HepG2 (cell line): ENCODE results near the gene L3MBTL1. TPM values are rescaled to one million over a fixed set of nuclear protein-coding genes. Genes with fewer than 3 reads are reported as not detected.

Experiments used
- ATF7 ChIP-seq, 2 experiments: fragments of 450-650 bp in 1 of 2; sonication (generic) in 1 of 2; formaldehyde crosslinking in 1 of 2; IDR thresholded peaks; 2 replicates each; pipeline versions ENCODE4 v1.4.0 to v1.6.1; 2016 to 2020; ENCODE audit warnings: antibody characterized with exemption in 1 of 2, mild to moderate bottlenecking in 1 of 2, missing genetic modification reagents in 1 of 2
- BCL6 ChIP-seq: IDR thresholded peaks from 2 replicates; pipeline ENCODE4 v1.6.1; 2016; ENCODE audit warnings: missing genetic modification reagents, missing compliant biosample characterization
- CREM ChIP-seq, 2 experiments: sonication (generic) in 1 of 2; formaldehyde crosslinking in 1 of 2; IDR thresholded peaks; 2 replicates each; pipeline versions ENCODE4 v1.4.0 to v1.6.1; 2016 to 2020; ENCODE audit warnings: antibody characterized with exemption in 1 of 2, mild to moderate bottlenecking in 1 of 2, missing genetic modification reagents in 1 of 2
- IKZF1 ChIP-seq: fragments of 450-650 bp; IDR thresholded peaks from 2 replicates; pipeline ENCODE4 v1.7.1; 2016
- KAT8 ChIP-seq: IDR thresholded peaks from 2 replicates; pipeline ENCODE4 v1.6.1; 2016; ENCODE audit warnings: missing genetic modification reagents, missing compliant biosample characterization
- MBNL3 ChIP-seq: fragments of 250-450 bp; sonication (Bioruptor Pico); conservative IDR thresholded peaks from 2 replicates; pipeline ENCODE4 v1.8.0; 2022; ENCODE audit warnings: mild to moderate bottlenecking, inconsistent platforms
- MTF1 ChIP-seq: sonication (generic); formaldehyde crosslinking; IDR thresholded peaks from 2 replicates; pipeline ENCODE4 v1.5.0; 2020; ENCODE audit warnings: missing genetic modification reagents
- NCOA5 ChIP-seq: sonication (generic); formaldehyde crosslinking; IDR thresholded peaks from 2 replicates; pipeline ENCODE4 v1.4.0; 2020; ENCODE audit warnings: missing genetic modification reagents
- NFATC3 ChIP-seq: sonication (generic); formaldehyde crosslinking; IDR thresholded peaks from 2 replicates; pipeline ENCODE4 v1.5.1; 2020; ENCODE audit warnings: mild to moderate bottlenecking, missing genetic modification reagents
- RCOR2 ChIP-seq: IDR thresholded peaks from 2 replicates; pipeline ENCODE4 v1.6.1; 2016; ENCODE audit warnings: missing biosample characterization, missing genetic modification reagents
- RELA ChIP-seq: sonication (generic); formaldehyde crosslinking; IDR thresholded peaks from 2 replicates; pipeline ENCODE4 v1.4.0; 2020; ENCODE audit warnings: missing genetic modification reagents
- REPIN1 ChIP-seq: sonication (generic); formaldehyde crosslinking; IDR thresholded peaks from 2 replicates; pipeline ENCODE4 v1.8.0; 2022; ENCODE audit warnings: missing genetic modification reagents, low read depth, mild to moderate bottlenecking, borderline replicate concordance
- RFXAP ChIP-seq: sonication (generic); formaldehyde crosslinking; IDR thresholded peaks from 2 replicates; pipeline ENCODE4 v1.4.0; 2020; ENCODE audit warnings: missing genetic modification reagents, borderline replicate concordance
- TBL1XR1 ChIP-seq: fragments of 150-350 bp; IDR thresholded peaks from 2 replicates; pipeline ENCODE4 v1.6.1; 2014; ENCODE audit warnings: borderline replicate concordance, low read length; ENCODE audit not compliant: partially characterized antibody
- U2AF2 ChIP-seq: fragments of 200-400 bp; formaldehyde crosslinking; IDR thresholded peaks from 2 replicates; pipeline ENCODE4 v1.6.1; 2017; ENCODE audit warnings: low read depth, mild to moderate bottlenecking, low read length
- ZBTB20 ChIP-seq: sonication (generic); formaldehyde crosslinking; IDR thresholded peaks from 2 replicates; pipeline ENCODE4 v1.8.1; 2023; ENCODE audit warnings: missing genetic modification reagents, low read depth, mild to moderate bottlenecking, borderline replicate concordance
- ZBTB38 ChIP-seq: sonication (generic); formaldehyde crosslinking; IDR thresholded peaks from 2 replicates; pipeline ENCODE4 v1.5.1; 2020; ENCODE audit warnings: mild to moderate bottlenecking, missing genetic modification reagents
- ZNF121 ChIP-seq: sonication (generic); formaldehyde crosslinking; IDR thresholded peaks from 2 replicates; pipeline ENCODE4 v1.5.0; 2020; ENCODE audit warnings: mild to moderate bottlenecking, missing genetic modification reagents
- ZNF3 ChIP-seq: IDR thresholded peaks from 2 replicates; pipeline ENCODE4 v1.7.0; 2017; ENCODE audit warnings: inconsistent platforms
- ZNF496 ChIP-seq: sonication (generic); formaldehyde crosslinking; IDR thresholded peaks from 2 replicates; pipeline ENCODE4 v1.8.1; 2023; ENCODE audit warnings: mild to moderate bottlenecking, moderate library complexity, missing genetic modification reagents; ENCODE audit not compliant: insufficient replicate concordance
- ZNF672 ChIP-seq: sonication (generic); formaldehyde crosslinking; IDR thresholded peaks from 2 replicates; pipeline ENCODE4 v1.8.1; 2022; ENCODE audit warnings: missing genetic modification reagents
- ZNF879 ChIP-seq: sonication (generic); formaldehyde crosslinking; IDR thresholded peaks from 2 replicates; pipeline ENCODE4 v1.8.1; 2023; ENCODE audit warnings: missing genetic modification reagents
- ZSCAN22 ChIP-seq: sonication (generic); formaldehyde crosslinking; IDR thresholded peaks from 2 replicates; pipeline ENCODE4 v1.4.0; 2020; ENCODE audit warnings: mild to moderate bottlenecking, missing genetic modification reagents
- polyA plus RNA-seq, 8 experiments: library from polyadenylated mRNA; depleted of rRNA in 3 of 8; stranded (reverse) in 7 of 8; unstranded in 1 of 8; fragments of >200 nt; fragmentation: Illumina TruSeq in 4 of 8; extraction: Trizol in 4 of 8; gene quantifications; 2 replicates each; pipeline versions ENCODE4 v1.2.1 to v1.2.3, GENCODE V29; 2011 to 2016; ENCODE audit warnings: low read depth in 4 of 8, missing spikeins in 1 of 8, mixed read lengths in 1 of 8; ENCODE audit not compliant: insufficient read depth in 1 of 8
- total RNA-seq, 5 experiments: library from RNA; depleted of rRNA; stranded (reverse); fragments of >200 nt; fragmentation: Illumina TruSeq; extraction: Trizol; gene quantifications; 2 replicates each; pipeline ENCODE4 v1.2.3, GENCODE V29; 2016; ENCODE audit warnings: low read depth in 1 of 5
- TF ChIP-seq, protein P1 (sequence below): sonication (generic); formaldehyde crosslinking; IDR thresholded peaks from 2 replicates; pipeline ENCODE4 v1.8.1; 2023; ENCODE audit warnings: missing genetic modification reagents, mild to moderate bottlenecking, borderline replicate concordance
- TF ChIP-seq, protein P2 (sequence below): sonication (generic); formaldehyde crosslinking; IDR thresholded peaks from 2 replicates; pipeline ENCODE4 v1.8.1; 2022; ENCODE audit warnings: mild to moderate bottlenecking, missing genetic modification reagents
- TF ChIP-seq, protein P3 (sequence below): sonication (generic); formaldehyde crosslinking; IDR thresholded peaks from 2 replicates; pipeline ENCODE4 v1.4.0; 2020; ENCODE audit warnings: missing genetic modification reagents
- TF ChIP-seq, protein P4 (sequence below): sonication (generic); formaldehyde crosslinking; conservative IDR thresholded peaks from 2 replicates; pipeline ENCODE4 v1.8.1; 2023; ENCODE audit warnings: missing genetic modification reagents

L3MBTL1 gene
- total and polyA plus RNA-seq, 2 of the 13 experiments (the other 11 are each of a cell fraction or from before 2014, with no cell fraction given): 9.0 to 17.8 TPM

DNA sequence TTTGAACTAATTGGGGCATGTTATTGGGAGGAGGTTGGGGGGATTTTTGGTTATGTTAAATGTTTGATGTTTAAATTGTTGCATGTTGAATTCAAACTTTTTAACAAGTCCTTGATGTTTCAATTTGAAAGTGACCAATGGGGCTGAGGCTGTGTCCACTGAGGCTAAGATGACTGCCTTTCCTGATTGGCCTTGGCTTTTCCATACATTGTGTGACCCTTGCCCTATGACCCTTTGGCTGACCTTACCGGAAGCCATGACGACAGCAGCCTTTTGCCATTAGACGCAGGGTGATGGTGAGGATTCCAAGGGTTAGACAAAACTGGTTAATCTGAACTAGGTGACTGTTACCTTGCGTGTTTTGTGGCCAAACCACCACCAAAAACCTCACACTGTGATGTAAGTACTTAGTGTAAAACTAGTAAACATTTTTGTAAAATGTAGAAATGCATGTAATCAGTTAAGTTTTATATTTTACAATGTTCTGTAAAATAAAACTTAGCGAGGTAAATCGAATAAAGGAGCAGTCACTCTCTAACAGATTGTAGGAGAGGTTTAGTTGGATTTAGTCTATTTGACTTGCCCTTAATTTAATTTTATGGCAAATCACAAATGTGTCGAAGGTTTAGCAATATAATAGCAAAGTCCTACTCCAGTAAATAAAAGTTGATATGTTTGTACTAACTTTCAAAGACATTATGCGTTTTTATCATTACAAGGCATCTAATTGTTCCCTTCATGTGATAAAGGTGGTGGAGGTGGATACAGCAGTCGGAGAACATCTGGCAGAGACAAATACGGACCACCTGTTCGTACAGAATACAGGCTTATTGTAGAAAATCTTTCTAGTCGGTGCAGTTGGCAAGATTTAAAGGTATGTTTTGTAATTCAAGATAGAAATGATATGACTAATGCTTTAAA is 48.2 kb upstream of the L3MBTL1 start (continued):
- TF ChIP-seq REPIN1 (CRISPR knock-in tag) (no peak), IKZF1 (no peak), MBNL3 (CRISPR knock-in tag) (no peak), ZBTB38 (CRISPR knock-in tag) (no peak; the same call in 1 of the 2 replicates), ATF7 (IDR thresholded peaks at IDR 0.05) (no peak), ATF7 (CRISPR knock-in tag; IDR thresholded peaks at IDR 0.05) (no peak), U2AF2 (no peak), ZNF672 (no peak), ZNF496 (CRISPR knock-in tag) (no peak), ZBTB20 (CRISPR knock-in tag) (peak; percentile 99), ZSCAN22 (CRISPR knock-in tag) (no peak), RFXAP (CRISPR knock-in tag) (no peak), NCOA5 (no peak), NFATC3 (no peak), ZNF879 (no peak), BCL6 (CRISPR knock-in tag) (no peak; the same call in 1 of the 2 replicates), TBL1XR1 (no peak), RELA (no peak), MTF1 (no peak), ZNF121 (CRISPR knock-in tag) (no peak), RCOR2 (CRISPR knock-in tag) (no peak), KAT8 (no peak), ZNF3 (no peak), CREM (IDR thresholded peaks at IDR 0.05) (peak; percentile 32; the same call in 1 of the 2 replicates), CREM (CRISPR knock-in tag; IDR thresholded peaks at IDR 0.05) (no peak)
- TF ChIP-seq, protein P1, sequence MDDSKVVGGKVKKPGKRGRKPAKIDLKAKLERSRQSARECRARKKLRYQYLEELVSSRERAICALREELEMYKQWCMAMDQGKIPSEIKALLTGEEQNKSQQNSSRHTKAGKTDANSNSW (CRISPR knock-in tag): no peak
- TF ChIP-seq, protein P2, sequence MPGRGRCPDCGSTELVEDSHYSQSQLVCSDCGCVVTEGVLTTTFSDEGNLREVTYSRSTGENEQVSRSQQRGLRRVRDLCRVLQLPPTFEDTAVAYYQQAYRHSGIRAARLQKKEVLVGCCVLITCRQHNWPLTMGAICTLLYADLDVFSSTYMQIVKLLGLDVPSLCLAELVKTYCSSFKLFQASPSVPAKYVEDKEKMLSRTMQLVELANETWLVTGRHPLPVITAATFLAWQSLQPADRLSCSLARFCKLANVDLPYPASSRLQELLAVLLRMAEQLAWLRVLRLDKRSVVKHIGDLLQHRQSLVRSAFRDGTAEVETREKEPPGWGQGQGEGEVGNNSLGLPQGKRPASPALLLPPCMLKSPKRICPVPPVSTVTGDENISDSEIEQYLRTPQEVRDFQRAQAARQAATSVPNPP: no peak
- TF ChIP-seq, protein P3, sequence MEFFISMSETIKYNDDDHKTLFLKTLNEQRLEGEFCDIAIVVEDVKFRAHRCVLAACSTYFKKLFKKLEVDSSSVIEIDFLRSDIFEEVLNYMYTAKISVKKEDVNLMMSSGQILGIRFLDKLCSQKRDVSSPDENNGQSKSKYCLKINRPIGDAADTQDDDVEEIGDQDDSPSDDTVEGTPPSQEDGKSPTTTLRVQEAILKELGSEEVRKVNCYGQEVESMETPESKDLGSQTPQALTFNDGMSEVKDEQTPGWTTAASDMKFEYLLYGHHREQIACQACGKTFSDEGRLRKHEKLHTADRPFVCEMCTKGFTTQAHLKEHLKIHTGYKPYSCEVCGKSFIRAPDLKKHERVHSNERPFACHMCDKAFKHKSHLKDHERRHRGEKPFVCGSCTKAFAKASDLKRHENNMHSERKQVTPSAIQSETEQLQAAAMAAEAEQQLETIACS: no peak
- TF ChIP-seq, protein P4, sequence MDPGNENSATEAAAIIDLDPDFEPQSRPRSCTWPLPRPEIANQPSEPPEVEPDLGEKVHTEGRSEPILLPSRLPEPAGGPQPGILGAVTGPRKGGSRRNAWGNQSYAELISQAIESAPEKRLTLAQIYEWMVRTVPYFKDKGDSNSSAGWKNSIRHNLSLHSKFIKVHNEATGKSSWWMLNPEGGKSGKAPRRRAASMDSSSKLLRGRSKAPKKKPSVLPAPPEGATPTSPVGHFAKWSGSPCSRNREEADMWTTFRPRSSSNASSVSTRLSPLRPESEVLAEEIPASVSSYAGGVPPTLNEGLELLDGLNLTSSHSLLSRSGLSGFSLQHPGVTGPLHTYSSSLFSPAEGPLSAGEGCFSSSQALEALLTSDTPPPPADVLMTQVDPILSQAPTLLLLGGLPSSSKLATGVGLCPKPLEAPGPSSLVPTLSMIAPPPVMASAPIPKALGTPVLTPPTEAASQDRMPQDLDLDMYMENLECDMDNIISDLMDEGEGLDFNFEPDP (CRISPR knock-in tag): no peak
